ELR (cell line): Measurements from ENCODE around the gene PFDN4.
A peak's percentile ranks its signal among the peaks of the same experiment; 100 is the strongest.

Source experiments
- DNase-seq: peaks from one replicate; pipeline ENCODE4 v3.0.0-alpha.2; 2015; ENCODE audit warnings: low read depth

PFDN4 gene

DNA sequence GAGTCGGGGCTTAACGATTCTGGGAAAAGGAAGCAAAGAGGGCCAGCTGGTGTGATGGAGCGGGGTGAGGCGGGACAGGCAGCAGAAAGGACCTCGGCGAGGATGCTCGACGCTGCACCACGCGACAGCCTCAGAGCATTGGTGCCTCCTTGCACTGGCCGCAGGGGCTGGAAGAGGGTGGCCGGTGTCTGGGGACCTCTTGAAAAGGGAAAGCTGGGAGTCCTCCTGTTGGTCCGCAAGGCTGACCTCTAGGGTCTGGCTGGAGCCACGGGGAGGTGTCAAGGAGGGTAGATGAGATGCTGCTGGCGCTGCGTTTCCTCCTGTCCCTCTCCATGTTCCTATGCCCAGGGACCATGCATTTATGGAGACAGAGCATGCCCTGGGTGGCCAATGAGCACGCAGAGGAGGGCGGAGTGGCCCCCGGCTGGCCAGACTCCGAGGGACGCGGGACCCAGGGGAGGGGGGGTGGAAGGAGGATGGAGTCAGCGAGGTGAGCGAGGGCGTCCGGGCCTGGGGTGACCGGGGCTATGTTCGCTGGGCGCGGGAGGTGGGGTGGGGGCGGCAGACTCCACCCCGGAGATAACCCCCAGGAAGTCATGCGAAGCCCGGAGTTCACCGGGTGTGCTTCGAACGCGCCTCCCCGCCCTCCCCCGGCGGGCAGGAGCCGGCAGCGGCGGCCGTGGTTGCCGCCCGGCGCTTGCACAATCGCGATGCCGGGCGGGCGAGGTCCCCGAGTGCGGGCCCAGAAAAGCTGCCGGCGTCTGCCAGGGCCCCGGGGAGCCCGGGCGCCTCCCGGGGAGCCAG is 34.0 kb upstream of the PFDN4 start, which contains the start of gene CYP24A1:
Gene CYP24A1, minus strand, starts transcription at position 334 of the 804 bp plus-strand sequence. CDS start 407 bp downstream, outside the sequence.
- peak; percentile 23 for DNase-seq

DNA sequence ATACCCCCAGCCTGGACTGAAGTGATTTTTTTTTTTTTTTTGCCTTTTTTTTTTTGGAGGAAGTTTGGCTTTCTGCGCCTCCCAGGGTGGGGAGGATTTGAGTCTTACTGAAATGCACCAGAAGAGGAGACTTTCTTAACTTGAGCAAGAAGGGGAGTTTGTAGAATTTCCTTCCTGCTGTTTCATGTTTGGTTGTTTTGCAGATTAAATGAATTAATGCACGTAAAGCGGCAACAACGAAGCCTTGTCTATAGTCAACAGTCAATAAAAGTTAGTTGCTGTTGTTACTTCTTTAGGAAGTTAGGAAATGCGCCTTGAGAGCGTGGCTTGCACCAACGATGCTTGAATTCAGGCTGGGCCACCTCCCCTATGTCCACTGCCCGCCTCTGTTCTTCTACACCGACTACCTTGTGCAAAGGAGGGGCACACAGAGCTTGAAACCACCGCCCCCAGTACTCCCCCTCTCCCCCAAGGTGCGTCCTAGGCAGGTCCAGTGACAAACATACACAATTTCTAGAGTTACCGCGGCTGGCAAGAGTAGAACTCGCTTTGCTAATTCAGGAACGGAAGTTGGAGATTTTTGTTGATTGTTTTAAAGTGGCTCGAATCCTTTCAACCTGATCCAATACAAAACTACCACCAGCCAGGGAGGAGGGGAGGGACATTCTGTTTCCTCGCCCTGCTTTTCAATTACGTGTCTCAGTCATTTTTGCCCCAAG is 33.3 kb upstream of the PFDN4 start:
- no peak for DNase-seq

DNA sequence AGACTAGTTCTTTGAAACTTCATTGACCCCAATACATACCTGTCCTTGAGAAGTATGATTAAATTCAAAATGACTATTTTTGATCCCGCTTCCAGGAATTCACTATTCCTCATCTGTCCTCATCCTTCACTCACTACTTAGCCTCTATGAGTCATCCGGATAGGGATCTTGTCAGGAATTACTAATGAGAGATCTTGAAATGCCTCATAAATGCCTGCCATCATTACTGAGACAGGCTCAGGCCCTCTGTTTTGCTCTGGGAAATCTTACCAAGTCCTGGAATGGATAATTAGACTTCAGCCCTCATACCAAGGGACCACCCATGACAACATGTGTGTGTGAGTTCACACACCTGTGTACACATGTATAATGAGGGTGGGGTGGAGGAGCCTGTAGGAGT is 31.3 kb upstream of the PFDN4 start:
- peak; percentile 73 for DNase-seq

DNA sequence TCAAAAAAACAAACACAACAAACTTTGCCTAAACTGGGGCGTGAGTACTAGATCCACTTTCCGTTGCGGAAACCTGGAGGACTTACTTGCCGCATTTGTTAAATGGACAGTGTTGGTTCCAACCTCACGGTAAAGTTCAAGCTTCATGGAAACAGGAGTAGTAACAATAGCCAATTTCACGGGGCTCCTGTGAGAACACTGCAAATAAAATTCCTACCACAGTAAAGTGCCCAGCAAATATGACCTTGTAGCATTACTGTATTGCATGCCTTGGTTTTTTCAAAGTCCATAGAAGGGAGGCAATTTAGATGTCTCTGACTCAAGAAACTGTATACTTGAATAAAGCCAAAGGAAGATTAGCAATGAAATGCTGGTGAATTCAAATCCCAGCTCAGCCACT is 30.5 kb upstream of the PFDN4 start:
- no peak for DNase-seq

DNA sequence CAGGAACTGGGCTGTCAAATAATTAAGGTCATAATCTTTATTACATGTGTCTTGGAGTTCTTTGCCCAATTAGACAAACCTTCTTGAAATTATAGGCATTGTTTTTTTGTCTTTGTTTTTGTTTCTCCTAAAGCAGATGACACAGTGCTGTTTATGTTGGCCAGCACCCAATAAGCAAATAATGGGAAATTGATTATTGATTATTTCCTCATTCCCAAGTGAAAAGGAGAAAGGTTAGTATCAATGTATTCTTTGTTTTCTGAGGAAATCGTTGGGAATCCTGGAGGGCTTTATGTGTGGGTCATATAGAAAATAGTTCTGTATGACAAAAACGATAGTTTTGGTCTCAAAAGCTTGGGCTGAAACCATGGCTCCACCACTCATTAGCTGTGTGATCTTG is 29.6 kb upstream of the PFDN4 start:
- DNase-seq: no peak

DNA sequence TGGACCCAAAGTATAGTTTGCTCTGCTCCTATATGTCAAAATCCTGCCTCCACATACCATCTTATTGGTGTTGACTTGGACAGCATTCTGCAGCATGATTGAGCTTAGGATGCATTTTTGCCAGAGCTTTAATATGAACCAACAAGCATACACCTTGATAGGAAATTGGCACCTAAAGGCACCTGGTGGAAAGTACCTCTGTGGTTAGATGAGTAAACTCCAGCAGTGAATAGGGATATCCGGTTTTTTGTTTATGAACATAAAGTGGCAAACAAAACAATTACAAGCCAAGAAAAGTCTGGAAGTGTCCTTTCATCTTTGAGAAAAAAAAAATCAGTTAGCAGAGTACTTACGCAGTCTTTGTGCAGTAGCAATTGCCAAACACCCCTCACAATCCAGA is 27.9 kb upstream of the PFDN4 start:
- DNase-seq: no peak

DNA sequence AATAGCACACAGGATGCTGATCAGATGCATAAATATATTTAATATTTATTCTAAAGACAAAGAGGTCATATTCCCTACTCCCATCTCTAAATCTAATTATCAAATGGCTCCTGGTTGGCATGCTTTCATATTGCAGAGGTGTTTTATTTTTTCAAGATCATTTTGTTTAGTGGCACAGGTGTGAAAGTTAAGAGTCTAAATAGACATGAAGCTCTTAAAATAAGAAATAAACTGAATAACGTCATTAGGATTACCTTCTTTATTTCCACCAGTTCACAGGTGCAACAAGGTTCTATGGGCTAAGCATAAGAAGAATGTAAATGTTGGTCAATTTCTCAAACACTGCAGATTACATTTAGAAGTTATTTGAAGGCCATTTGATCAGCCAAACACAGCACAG is 27.0 kb upstream of the PFDN4 start:
- no peak for DNase-seq

DNA sequence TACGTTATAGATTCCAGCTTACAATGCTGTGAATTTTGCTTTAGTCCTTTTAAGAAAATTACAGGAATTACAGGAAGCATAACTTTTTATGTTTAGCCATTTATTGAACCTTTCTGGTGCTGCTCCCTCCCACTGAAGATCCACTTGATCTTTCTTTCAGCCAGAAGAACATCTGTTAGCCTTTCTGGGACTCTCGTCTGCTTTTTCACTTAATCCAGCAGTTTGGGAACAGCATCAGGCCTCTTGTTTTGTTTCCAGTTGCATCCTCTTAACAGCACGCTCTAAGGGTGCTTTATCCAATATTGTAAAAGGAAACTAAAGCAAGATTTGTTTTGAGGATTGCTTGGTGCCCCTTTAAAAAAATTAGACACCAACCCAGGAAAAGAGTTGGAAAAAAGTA is 23.8 kb upstream of the PFDN4 start:
- no peak for DNase-seq

DNA sequence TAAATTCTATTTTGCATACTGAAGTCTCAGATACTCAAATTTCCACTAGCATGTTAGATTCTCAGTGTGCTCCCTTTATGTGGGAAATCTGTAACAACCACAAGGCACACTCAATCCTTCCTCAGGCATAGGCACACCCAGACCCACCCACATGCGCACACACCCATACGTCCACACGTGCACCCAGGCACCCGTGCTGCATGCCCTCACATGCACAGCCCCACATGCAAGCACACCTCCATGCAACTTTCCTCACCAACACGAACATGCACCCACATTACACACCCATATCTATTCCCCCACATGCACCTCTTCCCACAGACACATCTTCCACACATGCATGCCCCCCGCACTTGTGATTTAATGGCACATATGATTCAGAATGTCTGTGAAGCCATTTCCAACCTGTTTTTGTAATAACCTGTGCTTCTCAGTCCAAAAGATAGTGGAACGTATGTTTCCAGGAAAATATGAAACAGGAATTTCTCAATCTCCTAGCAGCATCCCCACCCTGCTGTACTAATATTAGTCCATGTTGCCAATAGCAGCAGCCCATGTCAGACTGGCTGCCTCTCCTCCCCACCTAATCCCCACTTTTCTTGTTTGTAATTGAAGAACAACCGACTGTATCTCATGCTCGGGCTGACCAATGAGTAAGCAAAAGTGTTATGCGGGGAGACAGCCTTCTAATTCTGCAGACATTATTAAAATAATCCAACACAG is 22.8 kb upstream of the PFDN4 start:
- DNase-seq: no peak

DNA sequence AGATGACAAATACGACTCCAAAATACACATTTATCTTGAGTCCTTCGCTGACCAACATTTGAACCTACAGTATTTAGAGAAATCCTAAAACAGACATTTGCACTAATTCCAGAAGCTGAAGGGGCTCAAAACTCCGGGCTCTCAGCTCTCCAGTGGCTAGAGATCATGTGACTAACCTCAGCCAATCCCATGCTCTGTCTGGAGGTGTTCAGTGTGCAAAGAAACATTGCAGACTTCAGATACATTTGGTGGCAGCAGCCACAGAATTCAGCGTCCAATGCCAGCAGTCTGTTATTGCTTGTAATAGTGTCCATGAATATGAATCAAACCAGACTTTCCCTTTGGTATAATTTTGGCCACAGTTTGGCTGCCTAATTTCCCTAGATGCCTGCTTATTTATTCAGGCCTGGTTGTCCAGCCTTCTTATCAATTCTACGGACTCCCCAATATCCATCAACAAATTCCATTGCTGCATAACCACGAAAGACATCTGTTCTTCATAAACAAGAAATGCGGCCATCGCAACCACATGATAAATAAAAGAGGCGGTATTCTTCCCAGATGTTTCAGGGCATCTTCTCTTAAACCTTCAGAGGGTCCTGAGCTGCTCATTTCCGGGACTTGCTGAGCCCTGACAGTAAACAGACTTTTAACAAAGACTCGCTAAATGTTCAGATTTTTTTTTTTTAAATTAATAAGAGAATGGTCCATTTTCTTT is 19.6 kb upstream of the PFDN4 start:
- no peak for DNase-seq

DNA sequence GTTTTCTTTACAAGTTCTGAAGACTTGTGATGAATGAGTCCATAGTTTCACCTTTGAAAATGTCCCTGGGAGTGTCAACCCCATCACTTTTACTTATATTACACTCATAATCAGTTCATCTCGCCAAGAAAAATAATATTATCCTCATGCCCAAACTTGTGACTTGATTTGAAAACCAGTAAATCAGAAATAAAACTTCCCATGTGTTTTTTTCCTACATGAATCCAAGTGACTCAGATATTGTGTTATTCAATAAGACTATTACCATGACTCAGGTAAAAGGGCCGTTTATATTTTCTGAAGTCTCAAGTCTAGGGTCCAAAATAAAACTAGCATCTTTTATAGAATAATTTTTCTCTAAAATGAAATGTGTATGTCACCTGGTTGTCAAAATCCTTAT is 18.3 kb upstream of the PFDN4 start:
- DNase-seq: no peak

DNA sequence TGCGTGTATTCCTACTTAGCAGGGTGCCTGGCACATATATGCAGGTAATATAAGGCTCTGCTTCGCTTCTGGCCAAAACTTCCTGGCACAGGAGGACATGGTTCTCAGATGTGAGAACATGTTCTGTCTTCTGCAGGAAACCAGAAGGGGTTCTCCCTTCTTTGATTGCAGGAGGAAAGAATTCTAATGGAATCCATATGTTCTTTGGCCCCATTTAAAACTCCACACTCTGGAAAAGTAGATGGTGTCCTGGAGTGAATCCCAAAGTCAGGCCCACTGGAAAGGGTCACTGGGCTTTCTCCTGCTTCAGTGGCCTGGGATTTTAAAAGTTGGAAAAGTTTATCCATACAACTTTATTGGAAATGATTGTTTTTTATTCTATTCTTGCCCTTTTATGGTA is 17.7 kb upstream of the PFDN4 start:
- DNase-seq: no peak

DNA sequence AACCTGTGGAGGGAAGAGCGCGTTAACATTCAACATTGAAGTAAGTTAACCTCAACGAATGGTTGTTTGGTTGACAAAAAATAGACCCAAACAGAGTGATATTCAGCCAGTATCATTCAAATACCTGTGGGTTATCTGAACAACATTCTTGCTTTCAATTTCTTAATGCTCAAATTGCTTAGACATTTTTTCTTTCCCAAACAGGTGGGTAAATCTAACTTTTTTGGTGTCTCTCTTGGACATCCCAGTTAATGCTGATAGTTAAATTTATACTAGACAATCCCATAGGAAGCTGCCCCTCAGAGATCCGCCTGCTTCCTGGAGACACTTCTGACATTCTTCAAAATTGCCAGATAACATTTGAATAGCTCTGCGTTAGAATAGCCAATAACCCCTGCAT is 14.1 kb upstream of the PFDN4 start:
- no peak for DNase-seq

DNA sequence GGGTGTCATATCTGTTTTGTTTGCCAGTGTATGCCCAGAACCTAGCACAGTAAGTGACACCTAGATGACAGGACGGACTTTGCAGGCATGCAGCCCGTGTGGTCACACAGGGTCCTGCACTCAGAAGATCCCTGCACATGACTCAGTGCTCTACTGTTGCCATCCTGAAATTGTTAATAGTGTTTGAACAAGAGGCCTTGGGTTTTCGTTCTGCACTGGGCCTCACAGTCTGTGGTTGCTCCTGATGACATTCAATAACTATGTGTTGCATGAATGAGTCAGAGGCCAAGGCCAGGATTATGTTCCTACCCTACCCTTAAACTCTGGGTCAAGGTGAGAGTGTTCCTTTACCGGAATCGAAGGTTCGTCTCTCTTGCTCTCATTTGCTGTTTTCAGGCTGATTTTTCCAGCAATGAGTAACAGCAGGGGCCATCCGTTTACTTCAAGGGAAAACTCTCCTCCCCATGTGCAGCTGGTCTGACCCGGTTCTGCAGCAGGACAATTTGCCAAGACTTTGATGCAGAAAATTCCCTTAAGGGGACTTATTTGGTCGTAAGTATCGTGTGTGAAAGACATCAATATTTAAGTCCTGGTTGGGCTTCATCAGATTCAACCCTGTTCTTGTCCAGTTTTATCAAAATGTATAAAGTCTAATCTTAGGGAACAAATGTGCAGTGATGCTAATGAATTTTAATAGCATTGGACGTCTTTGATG is 13.0 kb upstream of the PFDN4 start:
- DNase-seq: peak; percentile 60

DNA sequence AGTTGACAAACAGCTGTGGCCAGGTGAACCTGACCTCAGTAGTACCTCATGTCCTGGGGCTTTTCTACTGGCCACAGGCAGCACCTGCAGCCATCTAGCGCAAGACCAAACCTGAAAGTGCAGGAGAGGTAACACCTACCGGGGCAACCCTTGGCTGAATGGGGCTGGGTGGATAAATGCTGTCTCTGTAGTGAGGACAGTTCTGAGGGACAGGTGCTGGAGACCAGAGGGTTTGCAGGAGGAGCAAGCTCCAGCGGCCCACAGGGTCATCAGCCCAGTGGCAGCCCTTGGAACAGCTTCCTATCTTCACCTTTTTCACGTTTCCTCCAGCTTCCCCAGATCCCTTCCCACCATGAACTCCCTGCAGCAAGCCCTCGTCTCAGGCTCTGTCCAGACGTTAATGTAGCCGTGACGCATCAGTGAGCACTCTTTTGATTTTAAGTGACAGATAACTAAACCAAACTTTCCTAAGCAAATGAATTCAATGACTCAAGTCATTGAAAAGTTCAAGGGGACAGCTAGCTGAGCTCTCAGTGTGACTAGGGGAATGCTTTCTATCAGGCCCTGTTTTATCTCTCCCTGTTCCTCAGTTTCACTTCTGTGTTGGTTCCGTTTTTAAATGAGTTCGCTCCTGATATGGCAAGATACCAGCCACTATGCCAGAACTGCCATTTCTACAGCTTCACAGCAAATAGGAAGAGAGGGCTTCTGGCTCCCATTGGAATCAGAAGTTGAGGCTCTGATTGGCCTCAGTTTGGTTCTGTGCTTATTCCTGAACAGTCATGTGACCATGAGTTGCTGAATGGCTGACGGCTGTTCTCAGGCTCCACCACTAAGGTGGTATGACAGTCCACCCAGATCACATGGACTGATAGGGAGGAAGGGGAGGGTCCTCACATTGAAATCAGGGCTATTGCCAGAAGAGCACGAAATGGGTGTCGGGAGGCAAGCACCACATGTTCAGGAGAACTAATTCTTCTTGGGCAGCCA is 12.1 kb upstream of the PFDN4 start:
- DNase-seq: no peak

DNA sequence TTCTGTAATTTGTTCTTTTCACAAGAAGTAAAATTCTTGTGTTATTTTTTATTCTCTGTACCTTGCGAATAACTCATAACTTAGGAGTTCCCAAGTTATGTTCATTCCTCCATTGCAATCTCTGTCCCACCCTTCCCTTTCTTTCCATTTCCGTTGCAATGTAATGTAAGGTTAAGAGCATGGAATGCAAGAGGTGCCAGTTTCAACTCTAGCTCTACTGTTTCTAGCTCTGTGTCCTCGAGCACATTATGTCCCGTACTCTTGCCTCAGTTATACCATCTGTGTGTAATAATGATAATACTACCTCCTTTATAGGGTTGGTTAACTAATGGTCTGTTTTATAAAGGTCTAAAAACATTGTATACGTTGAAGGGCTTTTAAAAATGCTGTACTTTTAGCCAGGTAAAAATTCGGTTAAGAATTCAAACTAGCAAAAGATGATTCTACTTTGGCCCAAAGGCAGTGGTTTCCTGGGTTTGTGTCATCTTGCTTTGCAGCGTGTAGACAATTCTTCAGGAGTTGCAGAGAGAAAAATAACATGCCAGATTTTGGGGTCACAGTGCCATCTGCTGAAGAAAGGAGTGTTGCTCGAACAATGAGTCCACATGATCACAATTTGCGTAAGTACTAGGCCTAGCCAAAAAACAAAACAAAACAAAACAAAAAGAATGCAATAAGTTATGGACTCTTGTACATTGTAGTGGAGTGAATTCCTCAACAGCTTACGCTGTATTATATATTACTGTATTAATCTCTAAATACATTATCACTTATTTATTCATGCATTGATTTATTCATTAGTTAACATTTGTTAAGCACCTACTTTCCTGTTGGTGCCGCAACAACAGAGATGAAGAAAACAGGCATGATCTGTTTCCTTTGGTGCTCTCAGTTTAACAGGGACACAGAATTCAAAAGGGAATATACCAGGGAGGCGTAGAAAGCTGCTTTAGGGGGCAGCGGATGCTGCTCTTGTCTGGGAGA is 10.0 kb upstream of the PFDN4 start:
- DNase-seq: peak; percentile 78

DNA sequence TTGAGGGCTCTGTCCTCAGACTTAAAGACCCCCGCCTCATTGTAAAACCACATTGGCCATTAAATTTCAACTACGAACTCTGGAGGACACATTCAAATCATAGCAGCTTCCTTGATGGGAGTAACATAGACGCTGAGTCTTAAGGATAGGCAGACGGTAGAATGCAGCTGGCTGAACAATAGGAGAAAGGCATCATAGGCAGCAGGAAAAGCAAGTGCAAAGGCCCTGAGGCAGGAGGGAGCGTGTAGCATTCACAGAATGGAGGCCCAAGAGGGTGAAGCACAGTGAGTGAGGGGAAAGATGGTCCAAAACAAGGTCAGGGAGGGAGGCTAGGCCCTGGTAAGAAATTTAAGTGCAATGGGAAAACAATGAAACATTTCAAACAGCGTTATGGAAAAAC is 8.6 kb upstream of the PFDN4 start:
- no peak for DNase-seq

DNA sequence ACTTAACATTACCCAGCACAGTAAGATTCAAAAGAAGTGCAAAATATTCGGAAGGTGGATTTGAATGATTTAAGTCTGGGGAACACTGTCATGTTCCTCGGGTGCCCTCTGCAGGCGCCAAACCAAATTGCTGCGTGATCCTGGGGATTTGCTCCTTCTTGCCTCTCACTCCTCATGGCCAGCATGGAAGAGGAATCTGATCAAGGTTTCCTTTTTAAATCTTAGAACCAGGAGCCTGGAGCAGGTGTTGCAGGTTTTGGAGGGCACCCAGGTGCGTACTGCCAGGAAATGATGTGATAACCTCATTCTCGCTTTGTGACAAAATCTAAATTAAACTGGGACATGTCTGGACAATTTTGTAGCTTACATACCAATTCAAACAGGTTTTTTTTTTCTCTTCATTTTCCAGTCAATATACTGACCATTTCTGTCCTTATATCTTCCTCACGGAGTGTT is 8.1 kb upstream of the PFDN4 start:
- DNase-seq: peak; percentile 80
